Stimulated activated naive CD8-positive, alpha-beta T cell treated with anti-CD3 and anti-CD28 coated beads, Interleukin-15, Interleukin-2, amounts not matched to agents 100 ng/mL and 50 ng/mL, for 24 hours (primary cell): Measurements from ENCODE around the gene C20orf202.
"Not testable (repeated sequence)": the region's sequence is repeated elsewhere in the genome, so short reads cannot be mapped to it uniquely, and the experiment has no call there.

ENCODE experiments used
- H3K27ac Mint-ChIP-seq: one replicate; pipeline ENCODE4 v1.8.0; 2021; ENCODE audit warnings: mild to moderate bottlenecking, mixed read lengths
- H3K27me3 Mint-ChIP-seq: one replicate; pipeline ENCODE4 v1.8.0; 2021; ENCODE audit warnings: mixed read lengths
- H3K36me3 Mint-ChIP-seq: one replicate; pipeline ENCODE4 v1.8.0; 2021; ENCODE audit warnings: low read depth, mixed read lengths
- H3K4me1 Mint-ChIP-seq: one replicate; pipeline ENCODE4 v1.8.0; 2021; ENCODE audit warnings: low read depth, mixed read lengths
- H3K4me3 Mint-ChIP-seq: one replicate; pipeline ENCODE4 v1.8.0; 2021; ENCODE audit warnings: mild to moderate bottlenecking, mixed read lengths
- H3K9me3 Mint-ChIP-seq: one replicate; pipeline ENCODE4 v1.8.0; 2021; ENCODE audit warnings: mixed read lengths

C20orf202 gene

GRCh38 chr20:1232286-1233111 lies 29.2 kb downstream of the C20orf202 start:
- Mint-ChIP-seq H3K36me3 (no peaks in the 10 kb centered on the region), H3K4me1 (no peaks in the 10 kb centered on the region), H3K27me3 (peaks cover 33% of the 10 kb centered on the region), H3K4me3 (no peak overlapping the region), H3K9me3 (no peaks in the 10 kb centered on the region), H3K27ac (no peak overlapping the region)

GRCh38 chr20:1240549-1240948 lies 37.3 kb downstream of the C20orf202 start:
- no peak overlapping the region for H3K27ac Mint-ChIP-seq
- peaks cover 13% of the 10 kb centered on the region for H3K27me3 Mint-ChIP-seq
- H3K36me3 Mint-ChIP-seq: no peaks in the 10 kb centered on the region
- H3K4me3 Mint-ChIP-seq: no peak overlapping the region
- H3K9me3 Mint-ChIP-seq: no peaks in the 10 kb centered on the region
- H3K4me1 Mint-ChIP-seq: no peaks in the 10 kb centered on the region

GRCh38 chr20:1241456-1241855 lies 38.2 kb downstream of the C20orf202 start:
- H3K27ac Mint-ChIP-seq: no peak overlapping the region
- H3K4me3 Mint-ChIP-seq: no peak overlapping the region
- H3K36me3 Mint-ChIP-seq: no peaks in the 10 kb centered on the region
- H3K27me3 Mint-ChIP-seq: peaks cover 7% of the 10 kb centered on the region
- H3K9me3 Mint-ChIP-seq: no peaks in the 10 kb centered on the region
- H3K4me1 Mint-ChIP-seq: no peaks in the 10 kb centered on the region

- H3K27me3 Mint-ChIP-seq: peaks cover 7% of the 10 kb centered on the region
- H3K27ac Mint-ChIP-seq: no peak overlapping the region
- no peaks in the 10 kb centered on the region for H3K9me3 Mint-ChIP-seq
- no peak overlapping the region for H3K4me3 Mint-ChIP-seq
- no peaks in the 10 kb centered on the region for H3K4me1 Mint-ChIP-seq
- H3K36me3 Mint-ChIP-seq: no peaks in the 10 kb centered on the region
Measured at GRCh38 chr20:1242099-1242498, 38.8 kb downstream of the C20orf202 start.

GRCh38 chr20:1242530-1242929 lies 39.3 kb downstream of the C20orf202 start:
- no peaks in the 10 kb centered on the region for H3K4me1 Mint-ChIP-seq
- peaks cover 4% of the 10 kb centered on the region for H3K27me3 Mint-ChIP-seq
- no peak overlapping the region for H3K27ac Mint-ChIP-seq
- H3K4me3 Mint-ChIP-seq: no peak overlapping the region
- no peaks in the 10 kb centered on the region for H3K9me3 Mint-ChIP-seq
- H3K36me3 Mint-ChIP-seq: no peaks in the 10 kb centered on the region

- H3K9me3 Mint-ChIP-seq: no peaks in the 10 kb centered on the region
- peaks cover 3% of the 10 kb centered on the region for H3K27me3 Mint-ChIP-seq
- no peaks in the 10 kb centered on the region for H3K36me3 Mint-ChIP-seq
- H3K4me3 Mint-ChIP-seq: no peak overlapping the region
- no peak overlapping the region for H3K27ac Mint-ChIP-seq
- H3K4me1 Mint-ChIP-seq: no peaks in the 10 kb centered on the region
Measured at GRCh38 chr20:1245578-1245977, 42.3 kb downstream of the C20orf202 start.

- H3K27ac Mint-ChIP-seq: no peak overlapping the region
- peaks cover 4% of the 10 kb centered on the region for H3K9me3 Mint-ChIP-seq
- peaks cover 7% of the 10 kb centered on the region for H3K27me3 Mint-ChIP-seq
- no peak overlapping the region for H3K4me3 Mint-ChIP-seq
- peaks cover 7% of the 10 kb centered on the region for H3K4me1 Mint-ChIP-seq
- H3K36me3 Mint-ChIP-seq: no peaks in the 10 kb centered on the region
Measured at GRCh38 chr20:1247689-1248088, 44.4 kb downstream of the C20orf202 start.

- H3K4me3 Mint-ChIP-seq, H3K36me3 Mint-ChIP-seq, H3K4me1 Mint-ChIP-seq, H3K27ac Mint-ChIP-seq, H3K9me3 Mint-ChIP-seq: not testable (repeated sequence)
- peaks cover 15% of the 10 kb centered on the region for H3K27me3 Mint-ChIP-seq
Measured at GRCh38 chr20:1250282-1250681, 47.0 kb downstream of the C20orf202 start.

- H3K36me3 Mint-ChIP-seq: no peaks in the 10 kb centered on the region
- no peak overlapping the region for H3K4me3 Mint-ChIP-seq
- H3K27me3 Mint-ChIP-seq: peaks cover 25% of the 10 kb centered on the region
- H3K27ac Mint-ChIP-seq: no peak overlapping the region
- H3K9me3 Mint-ChIP-seq: peaks cover 4% of the 10 kb centered on the region
- peaks cover 7% of the 10 kb centered on the region for H3K4me1 Mint-ChIP-seq
Measured at GRCh38 chr20:1252416-1252815, 49.2 kb downstream of the C20orf202 start.

- Mint-ChIP-seq H3K27ac (no peak overlapping the region), H3K36me3 (no peaks in the 10 kb centered on the region), H3K4me1 (peaks cover 7% of the 10 kb centered on the region), H3K4me3 (no peak overlapping the region), H3K27me3 (peaks cover 26% of the 10 kb centered on the region), H3K9me3 (peaks cover 4% of the 10 kb centered on the region)
Measured at GRCh38 chr20:1254254-1254653, 51.0 kb downstream of the C20orf202 start.

- peaks cover 26% of the 10 kb centered on the region for H3K27me3 Mint-ChIP-seq
- no peak overlapping the region for H3K4me3 Mint-ChIP-seq
Measured at GRCh38 chr20:1255675-1256074, 52.4 kb downstream of the C20orf202 start.

More at GRCh38 chr20:1255675-1256074, 52.4 kb downstream of the C20orf202 start:
- H3K4me1 Mint-ChIP-seq: peaks cover 7% of the 10 kb centered on the region
- no peaks in the 10 kb centered on the region for H3K36me3 Mint-ChIP-seq
- H3K27ac Mint-ChIP-seq: no peak overlapping the region
- H3K9me3 Mint-ChIP-seq: peaks cover 4% of the 10 kb centered on the region
